MM.1S (cell line): Measurements from ENCODE around the gene FAM180A.

ENCODE experiments used
- DNase-seq: peaks from one replicate; pipeline ENCODE4 v3.0.0-alpha.2; 2015
- H2AFZ ChIP-seq: fragments of 300-600 bp; sonication (generic); 2 replicates; pipeline ENCODE4 v1.6.0; 2016; ENCODE audit warnings: antibody characterized with exemption, low read length
- H3F3A ChIP-seq: fragments of 300-600 bp; sonication (generic); 2 replicates; pipeline ENCODE4 v1.6.1; 2016; ENCODE audit warnings: mild to moderate bottlenecking, antibody characterized with exemption, low read length, moderate library complexity, mixed read lengths; ENCODE audit not compliant: insufficient read depth
- H3K27ac ChIP-seq: fragments of 300-600 bp; sonication (generic); 2 replicates; pipeline ENCODE4 v1.5.1; 2016; ENCODE audit warnings: mild to moderate bottlenecking, low read length
- H3K27me3 ChIP-seq: fragments of 300-600 bp; sonication (generic); replicated peaks from 2 replicates; pipeline ENCODE4 v1.6.0; 2016; ENCODE audit warnings: low read length; ENCODE audit not compliant: insufficient read depth
- H3K36me3 ChIP-seq: fragments of 300-600 bp; sonication (generic); replicated peaks from 2 replicates; pipeline ENCODE4 v1.6.1; 2016; ENCODE audit warnings: mild to moderate bottlenecking, low read length, mixed read lengths; ENCODE audit not compliant: insufficient read depth
- H3K4me1 ChIP-seq: fragments of 300-600 bp; sonication (generic); 2 replicates; pipeline ENCODE4 v1.6.1; 2016; ENCODE audit warnings: low read length, mixed read lengths
- H3K4me2 ChIP-seq: fragments of 300-600 bp; sonication (generic); 2 replicates; pipeline ENCODE4 v1.6.0; 2016; ENCODE audit warnings: low read depth, low read length
- H3K4me3 ChIP-seq: fragments of 300-600 bp; sonication (generic); 2 replicates; pipeline ENCODE4 v1.5.1; 2016; ENCODE audit warnings: low read length, mixed read lengths
- H3K79me2 ChIP-seq: fragments of 300-600 bp; sonication (generic); 2 replicates; pipeline ENCODE4 v1.6.1; 2016; ENCODE audit warnings: mixed run types, low read length, mixed read lengths
- H3K9ac ChIP-seq: fragments of 300-600 bp; sonication (generic); 2 replicates; pipeline ENCODE4 v1.6.1; 2016; ENCODE audit warnings: low read length, mixed read lengths
- H3K9me2 ChIP-seq: fragments of 300-600 bp; sonication (generic); replicated peaks from 2 replicates; pipeline ENCODE4 v1.6.1; 2016; ENCODE audit warnings: mild to moderate bottlenecking, low read length, mixed read lengths; ENCODE audit not compliant: insufficient read depth
- H3K9me3 ChIP-seq: fragments of 300-600 bp; sonication (generic); replicated peaks from 2 replicates; pipeline ENCODE4 v1.6.1; 2016; ENCODE audit warnings: mild to moderate bottlenecking, low read length, mixed read lengths; ENCODE audit not compliant: insufficient read depth
- H4K20me1 ChIP-seq: fragments of 300-600 bp; sonication (generic); 2 replicates; pipeline ENCODE4 v1.6.1; 2016; ENCODE audit warnings: mild to moderate bottlenecking, low read length, moderate library complexity, mixed read lengths; ENCODE audit not compliant: insufficient read depth
- CTCF ChIP-seq: fragments of 300-600 bp; sonication (generic); IDR thresholded peaks from 2 replicates; pipeline ENCODE4 v1.5.1; 2016; ENCODE audit warnings: antibody characterized with exemption, low read length, mixed read lengths
- EZH2 ChIP-seq: fragments of 300-600 bp; sonication (generic); optimal IDR thresholded peaks from 2 replicates; pipeline ENCODE3; 2017; ENCODE audit warnings: low read depth, mild to moderate bottlenecking, antibody characterized with exemption, low read length, mixed read lengths
- EZH2phosphoT487 ChIP-seq: fragments of 300-600 bp; sonication (generic); IDR thresholded peaks from 2 replicates; pipeline ENCODE4 v1.6.1; 2018; ENCODE audit warnings: antibody characterized with exemption, low read length

FAM180A gene

GRCh38 chr7:135685306-135686084 lies 63.1 kb downstream of the FAM180A start:
- no peak overlapping the region for H3K4me2 ChIP-seq
- peaks cover 8% of the 10 kb centered on the region; the same call in 1 of the 2 replicates for H3K4me1 ChIP-seq
- no peaks in the 10 kb centered on the region for H3K36me3 ChIP-seq
- no peaks in the 10 kb centered on the region for H3K9me2 ChIP-seq
- no peak overlapping the region for H3K27ac ChIP-seq
- no peak for DNase-seq
- H3K9me3 ChIP-seq = no peaks in the 10 kb centered on the region
- H2AFZ ChIP-seq = no peak overlapping the region
- 0 out of 2 replicates have a peak, but pooled peaks cover 6% of the 10 kb centered on the region for H3F3A ChIP-seq
- H3K27me3 ChIP-seq = no peaks in the 10 kb centered on the region
- no peaks in the 10 kb centered on the region for H4K20me1 ChIP-seq
- H3K79me2 ChIP-seq = no peaks in the 10 kb centered on the region
- H3K4me3 ChIP-seq = no peak overlapping the region
- H3K9ac ChIP-seq = no peak overlapping the region
- TF ChIP-seq EZH2phosphoT487 = no peak
- no peak for TF ChIP-seq CTCF
- no peak for TF ChIP-seq EZH2

GRCh38 chr7:135684699-135685098 lies 63.9 kb downstream of the FAM180A start:
- H3K27me3 ChIP-seq = no peaks in the 10 kb centered on the region
- DNase-seq = no peak
- no peak overlapping the region for H3K4me2 ChIP-seq

GRCh38 chr7:135684136-135684535 lies 64.5 kb downstream of the FAM180A start:
- no peak overlapping the region for H3K27ac ChIP-seq
- DNase-seq = no peak
- peaks cover 10% of the 10 kb centered on the region; the same call in 1 of the 2 replicates for H3K4me1 ChIP-seq
- no peaks in the 10 kb centered on the region for H4K20me1 ChIP-seq
- no peaks in the 10 kb centered on the region for H3K9me3 ChIP-seq
- H3F3A ChIP-seq = 0 out of 2 replicates have a peak, but pooled peaks cover 6% of the 10 kb centered on the region
- no peaks in the 10 kb centered on the region for H3K79me2 ChIP-seq
- no peaks in the 10 kb centered on the region for H3K27me3 ChIP-seq
- no peak overlapping the region for H3K4me2 ChIP-seq
- no peaks in the 10 kb centered on the region for H3K9me2 ChIP-seq
- H3K36me3 ChIP-seq = no peaks in the 10 kb centered on the region
- H3K4me3 ChIP-seq = no peak overlapping the region
- no peak overlapping the region for H3K9ac ChIP-seq
- TF ChIP-seq EZH2phosphoT487 (no peak), EZH2 (no peak), CTCF (no peak)
- no peak overlapping the region for H2AFZ ChIP-seq

More at GRCh38 chr7:135684699-135685098, 63.9 kb downstream of the FAM180A start:
- Histone ChIP-seq H3K27ac (no peak overlapping the region), H2AFZ (no peak overlapping the region), H3F3A (0 out of 2 replicates have a peak, but pooled peaks cover 6% of the 10 kb centered on the region), H3K36me3 (no peaks in the 10 kb centered on the region), H3K4me3 (no peak overlapping the region), H3K79me2 (no peaks in the 10 kb centered on the region), H3K9me2 (no peaks in the 10 kb centered on the region), H3K4me1 (peaks cover 10% of the 10 kb centered on the region; the same call in 1 of the 2 replicates), H3K9ac (no peak overlapping the region), H3K9me3 (no peaks in the 10 kb centered on the region), H4K20me1 (no peaks in the 10 kb centered on the region)
- TF ChIP-seq EZH2phosphoT487 (no peak), EZH2 (no peak), CTCF (no peak)
